NCI-H446 treated with DMSO at 0.1 percent for 48 hours (cell line): ENCODE measurements around the gene EXD2.
"Not testable (repeated sequence)": the region's sequence is repeated elsewhere in the genome, so short reads cannot be mapped to it uniquely, and the experiment has no call there.

ENCODE experiments used
- DNase-seq: peaks from one replicate; lab custom pipeline; 2025; lab: John Stamatoyannopoulos, UW

EXD2 gene

DNA sequence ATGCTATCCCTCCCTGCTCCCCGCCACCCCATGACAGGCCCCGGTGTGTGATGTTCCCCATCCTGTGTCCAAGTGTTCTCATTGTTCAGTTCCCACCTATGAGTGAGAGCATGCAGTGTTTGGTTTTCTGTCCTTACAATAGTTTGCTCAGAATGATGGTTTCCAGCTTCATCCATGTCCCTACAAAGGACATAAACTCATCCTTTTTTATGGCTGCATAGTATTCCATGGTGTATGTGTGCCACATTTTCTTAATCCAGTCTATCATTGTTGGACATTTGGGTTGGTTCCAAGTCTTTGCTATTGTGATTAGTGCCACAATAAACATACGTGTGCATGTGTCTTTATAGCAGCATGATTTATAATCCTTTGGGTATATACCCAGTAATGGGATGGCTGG, 86.1 kb downstream of the EXD2 start:
- DNase-seq = not testable (repeated sequence)

DNA sequence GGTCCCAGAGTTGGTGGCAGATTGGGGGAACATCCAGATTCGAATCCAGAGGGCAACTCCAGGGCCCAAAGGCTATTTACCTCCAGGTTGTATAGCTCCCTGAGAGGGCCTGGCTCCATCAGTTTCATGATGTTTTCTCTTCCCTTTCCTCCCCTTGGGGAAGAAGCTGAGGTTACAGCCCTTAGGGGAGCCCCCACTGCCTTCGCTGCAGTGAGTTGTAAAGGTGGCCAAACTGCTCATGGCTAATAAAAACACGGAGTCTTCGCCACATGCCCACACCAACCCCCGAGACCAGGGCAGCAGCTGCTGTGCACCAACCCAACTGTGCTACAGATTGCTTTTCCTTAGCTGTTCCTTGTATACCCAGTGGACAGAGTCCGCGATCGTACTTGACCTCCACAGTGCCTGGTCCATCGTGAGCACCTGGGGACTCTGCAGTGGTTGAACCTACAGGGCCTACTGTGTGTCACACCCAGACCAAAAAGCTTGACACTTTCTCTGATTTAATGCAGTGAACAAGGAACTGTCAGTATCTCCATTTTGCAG, 89.5 kb downstream of the EXD2 start:
- no peak for DNase-seq

DNA sequence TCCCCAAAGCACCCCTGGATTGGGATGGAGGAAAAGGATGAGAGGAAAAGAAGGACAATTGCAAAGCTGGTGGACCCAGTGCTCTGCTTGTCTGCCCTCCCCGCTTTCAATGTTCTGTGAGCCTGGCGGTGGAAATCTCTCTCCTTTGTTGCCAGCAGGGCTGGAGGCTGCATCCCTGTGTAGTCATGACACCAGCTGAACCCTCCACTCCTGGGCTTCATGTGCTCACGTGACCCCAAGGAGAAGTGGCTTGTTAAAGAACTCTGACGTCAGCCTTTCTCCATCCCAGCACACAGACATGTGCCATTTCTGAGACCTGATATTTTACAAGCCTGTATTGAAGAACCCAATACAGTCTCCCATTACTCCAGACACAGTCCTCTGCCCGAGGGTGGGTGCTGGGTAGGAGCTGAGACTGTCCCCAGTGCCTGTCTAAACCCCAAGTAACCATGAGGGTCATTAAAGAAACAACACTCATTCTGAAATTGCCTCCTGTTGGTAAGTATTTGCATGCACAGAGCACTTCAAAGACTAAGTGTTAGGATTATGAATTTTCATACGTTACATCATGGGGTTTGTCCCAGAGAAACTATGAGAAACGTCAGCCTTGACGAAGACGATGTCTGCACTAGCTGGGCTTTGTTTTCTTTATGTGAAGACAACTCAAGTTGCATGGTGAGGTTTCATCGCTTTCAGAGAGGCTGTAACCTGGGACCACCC, 90.3 kb downstream of the EXD2 start:
- no peak for DNase-seq

DNA sequence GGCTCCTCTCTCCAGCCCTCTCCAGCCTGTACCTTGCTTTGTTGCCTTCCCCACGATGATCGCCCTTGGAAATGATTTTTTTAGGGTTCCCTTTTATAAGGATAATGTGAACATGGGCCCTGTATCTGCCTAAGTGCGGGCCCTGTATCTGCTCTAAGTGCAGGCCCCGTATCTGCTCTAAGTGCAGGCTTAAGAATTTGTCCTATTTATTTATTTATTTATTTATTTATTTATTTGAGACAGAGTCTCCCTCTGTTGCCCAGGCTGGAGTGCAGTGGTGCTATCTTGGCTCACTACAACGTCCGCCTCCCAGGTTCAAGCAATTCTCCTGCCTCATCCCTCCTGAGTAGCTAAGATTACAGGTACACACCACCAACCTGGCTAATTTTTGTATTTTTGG, 91.2 kb downstream of the EXD2 start:
- no peak for DNase-seq

DNA sequence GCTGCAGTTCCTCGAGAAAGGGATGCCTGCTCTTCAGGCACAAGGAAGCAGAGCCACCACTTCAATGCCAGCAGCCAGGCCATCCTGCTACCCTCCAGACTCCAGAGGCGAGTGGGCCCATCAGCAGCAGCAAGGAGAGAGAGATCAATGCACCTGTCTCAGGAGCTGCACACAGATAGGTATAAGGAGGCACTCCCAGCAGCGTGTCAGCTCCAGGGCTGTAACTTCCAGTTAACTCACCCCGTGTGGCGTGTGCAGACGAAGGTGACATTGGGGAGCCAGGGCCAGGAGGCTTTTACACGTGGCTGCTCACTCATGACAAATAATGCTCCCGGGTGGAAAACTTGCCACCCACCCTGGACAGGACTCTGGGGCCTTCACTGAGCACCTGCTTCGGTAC, 92.9 kb downstream of the EXD2 start:
- DNase-seq = no peak

DNA sequence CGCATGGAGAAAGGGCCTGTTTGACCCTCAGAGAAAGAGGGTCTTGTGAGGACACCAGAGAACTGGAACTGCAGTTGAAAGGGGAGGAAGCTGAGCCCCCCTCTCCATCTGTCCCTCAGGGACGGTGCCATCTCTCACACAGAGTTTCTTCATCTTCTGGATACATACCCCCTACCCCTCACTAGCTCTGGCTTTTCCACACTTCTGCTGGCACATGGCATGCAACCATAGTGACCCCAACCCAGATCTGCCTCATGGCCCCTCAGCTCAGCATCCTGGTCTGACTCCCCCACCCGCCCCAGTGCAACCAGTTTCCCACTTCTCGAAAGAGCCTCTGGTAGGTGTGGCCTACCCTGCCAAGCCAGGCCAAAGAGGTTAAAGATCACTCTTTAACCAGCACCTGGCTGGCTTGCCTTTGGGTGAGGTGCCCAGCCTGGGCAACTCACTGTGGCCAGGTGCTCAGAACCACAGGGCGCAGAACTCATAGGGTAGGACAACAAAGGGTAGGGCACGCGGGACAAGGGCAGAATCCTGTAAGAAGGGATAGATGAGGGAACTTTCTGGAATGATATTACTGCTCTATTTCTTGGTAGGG, 94.5 kb downstream of the EXD2 start:
- DNase-seq = no peak

DNA sequence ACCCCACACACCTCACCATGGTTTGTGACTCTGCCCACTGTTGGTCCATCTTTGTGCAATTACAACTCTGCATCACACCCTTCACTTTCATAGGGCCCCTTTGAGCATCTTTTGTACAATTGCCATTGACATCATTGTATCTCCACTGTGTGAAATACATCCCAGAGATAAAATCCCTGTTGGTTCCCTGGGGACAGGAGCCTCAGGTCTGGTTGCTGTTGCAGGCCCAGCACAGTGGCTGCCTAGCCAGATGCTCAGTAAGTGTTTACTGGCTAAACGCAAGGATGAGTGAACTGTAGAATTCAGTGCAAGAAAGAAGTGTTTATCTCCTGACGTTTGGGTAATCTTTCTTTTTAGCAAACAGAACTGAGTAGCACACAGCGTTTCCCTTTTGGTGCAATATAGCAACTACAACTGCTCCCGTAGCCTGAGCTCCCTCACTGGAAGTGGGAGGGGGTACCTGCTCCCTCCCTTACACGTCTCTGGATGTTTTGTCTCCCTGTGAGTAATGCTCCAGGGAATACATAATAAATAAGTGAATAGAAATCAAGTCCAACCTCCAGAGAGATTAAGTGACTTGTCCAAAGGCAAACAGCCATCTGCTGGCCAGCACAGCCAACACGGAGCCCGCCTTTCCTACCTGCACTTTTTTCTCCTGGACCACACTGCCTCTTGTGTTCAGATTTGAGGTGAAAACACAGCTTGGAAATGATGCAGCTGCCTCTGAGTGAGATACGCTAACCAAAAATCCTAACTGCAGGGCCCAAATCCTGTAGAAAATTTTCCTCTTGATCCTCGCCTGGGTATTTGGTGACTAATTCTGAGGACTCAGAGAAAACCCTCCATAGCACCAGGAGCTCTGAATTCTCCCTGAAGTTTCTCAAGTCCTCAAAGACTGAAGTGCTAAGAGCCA, 96.1 kb downstream of the EXD2 start:
- DNase-seq = peak; percentile 30

DNA sequence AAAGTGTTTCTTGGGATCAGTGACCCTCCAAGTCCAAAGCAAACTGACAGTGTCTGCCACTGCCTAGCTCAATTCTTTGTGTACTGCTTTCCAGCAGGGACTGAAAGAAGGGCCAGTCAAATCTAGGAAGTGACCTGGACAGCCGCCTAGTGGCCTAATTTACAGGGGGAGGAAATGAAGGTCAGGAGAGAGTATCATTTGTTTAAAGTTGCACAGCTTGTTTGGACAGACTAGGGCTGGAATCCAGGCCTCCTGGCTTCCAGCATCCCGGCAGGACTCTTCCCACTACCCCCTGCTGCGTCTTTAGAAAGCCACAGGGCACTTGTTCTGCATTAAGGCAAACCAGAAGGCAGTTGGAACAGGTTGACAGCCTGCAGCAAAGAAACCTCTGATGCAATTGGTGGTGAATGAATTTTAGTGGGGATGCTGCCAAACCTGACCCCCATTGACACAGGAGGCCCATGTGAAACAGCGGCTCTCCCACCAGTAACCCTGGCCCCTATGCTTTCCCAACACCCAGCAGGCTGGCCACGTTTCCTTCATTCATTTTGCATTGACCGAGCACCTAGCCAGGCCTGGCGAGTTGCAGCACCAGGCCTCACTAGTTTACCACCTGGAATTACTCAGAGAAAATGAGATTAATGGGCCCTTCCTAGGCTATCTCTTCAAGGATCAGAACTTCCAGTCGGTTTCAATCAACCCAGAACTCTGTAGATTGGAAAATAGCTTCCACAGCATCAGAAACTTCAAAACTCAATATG, 96.9 kb downstream of the EXD2 start:
- DNase-seq = peak; percentile 54

DNA sequence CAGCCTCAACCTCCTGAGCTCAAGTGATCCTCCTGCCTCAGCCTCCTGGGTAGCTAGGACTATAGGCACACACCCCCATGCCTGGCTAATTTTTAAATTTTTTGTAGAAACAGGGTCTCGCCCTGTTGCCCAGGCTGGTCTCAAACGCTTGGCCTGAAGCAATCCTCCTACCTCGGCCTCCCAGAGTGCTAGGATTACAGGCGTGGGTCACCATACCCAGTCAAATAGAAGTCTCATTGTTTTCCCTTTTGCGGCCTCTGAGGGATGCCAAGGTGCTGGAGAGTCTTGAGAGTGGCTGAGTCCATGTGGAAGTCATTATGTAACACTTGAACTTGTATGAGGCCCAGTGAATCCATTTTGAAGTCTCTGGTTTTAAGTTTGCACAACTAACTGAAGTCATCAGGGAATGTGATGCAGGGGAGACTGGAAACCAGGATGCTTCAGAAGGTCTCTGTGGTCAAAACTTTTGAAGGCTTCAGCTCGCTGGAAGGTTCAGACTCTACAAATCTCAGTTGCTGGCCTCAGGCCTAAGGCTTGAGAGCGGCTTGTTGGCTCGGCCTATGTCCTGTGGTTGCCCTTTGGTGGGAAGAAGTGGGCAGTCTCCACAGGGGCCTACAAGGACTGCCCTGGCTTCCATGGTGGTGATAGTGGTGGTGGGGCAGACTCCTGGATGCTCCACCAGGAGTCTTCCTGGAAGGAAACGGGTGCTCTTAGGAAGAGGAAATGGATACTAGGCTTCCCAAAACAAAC, 97.8 kb downstream of the EXD2 start:
- DNase-seq = no peak

DNA sequence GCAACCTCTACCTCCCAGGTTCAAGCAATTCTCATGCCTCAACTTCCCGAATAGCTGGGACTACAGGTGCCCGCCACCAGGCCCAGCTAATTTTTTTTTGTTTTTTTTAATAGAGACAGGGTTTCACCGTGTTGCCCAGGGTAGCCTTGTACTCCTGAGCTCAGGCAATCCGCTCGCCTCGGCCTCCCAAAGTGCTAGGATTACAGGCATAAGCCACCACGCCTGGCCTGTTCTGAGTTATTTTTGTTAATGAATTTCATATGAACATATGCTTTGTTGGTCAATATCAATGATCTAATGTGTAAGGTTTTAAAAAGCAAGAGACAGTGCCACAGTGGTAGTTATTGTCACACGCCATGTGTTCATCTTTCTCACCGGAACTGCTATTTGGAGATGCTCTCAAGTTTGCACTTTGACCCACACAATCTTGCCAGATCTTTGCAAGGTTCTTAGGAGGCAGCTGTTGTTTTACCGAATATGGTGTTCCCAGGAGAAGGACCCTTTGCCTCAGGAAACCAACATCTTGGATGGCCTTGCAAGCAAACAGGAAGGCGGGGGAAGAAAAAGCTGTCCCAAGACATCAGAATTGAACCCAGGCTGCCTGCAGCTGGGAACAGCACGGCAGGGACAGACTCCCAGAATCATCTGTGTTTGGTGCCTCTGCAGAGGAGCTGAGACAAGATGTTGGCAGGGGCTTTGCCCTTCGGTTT, 98.7 kb downstream of the EXD2 start:
- DNase-seq = no peak

DNA sequence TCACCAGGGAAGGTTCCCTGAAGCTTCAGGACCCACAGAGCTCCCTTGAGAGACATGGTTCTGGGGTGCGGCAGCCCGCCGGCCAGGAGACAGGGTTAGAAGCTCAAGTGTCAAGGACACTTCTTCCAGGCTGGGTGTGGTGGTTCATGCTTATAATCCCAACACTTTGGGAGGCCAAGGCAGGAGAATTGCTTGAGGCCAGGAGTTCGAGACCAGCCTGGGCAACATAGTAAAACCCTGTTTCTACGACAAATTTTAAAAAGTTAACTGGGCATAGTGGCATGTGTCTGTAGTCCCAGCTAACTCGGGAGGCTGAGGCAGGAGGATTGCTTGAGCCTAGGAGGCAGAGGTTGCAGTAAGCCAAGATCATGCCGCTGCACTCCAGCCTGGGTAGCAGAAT, 99.6 kb downstream of the EXD2 start:
- DNase-seq = not testable (repeated sequence)

DNA sequence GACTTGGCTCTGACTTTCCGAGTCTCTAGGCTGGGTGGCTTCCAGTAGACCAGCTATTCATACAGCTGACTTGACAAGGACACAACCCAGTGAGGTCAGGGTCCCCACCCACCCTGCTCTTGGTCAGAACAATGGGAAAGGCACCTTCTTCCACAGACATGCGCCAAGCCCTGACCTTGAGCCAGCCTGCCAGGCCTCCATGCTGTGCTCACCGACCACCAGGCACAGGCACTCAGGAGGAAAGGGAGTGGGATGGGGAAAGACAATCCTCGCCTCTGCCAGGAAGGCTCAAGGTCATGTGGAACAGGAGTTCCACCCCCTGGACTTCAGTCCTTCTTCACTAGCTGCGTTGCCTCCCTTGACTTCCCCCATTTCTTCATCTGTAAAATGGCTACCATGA, 100.1 kb downstream of the EXD2 start:
- no peak for DNase-seq

DNA sequence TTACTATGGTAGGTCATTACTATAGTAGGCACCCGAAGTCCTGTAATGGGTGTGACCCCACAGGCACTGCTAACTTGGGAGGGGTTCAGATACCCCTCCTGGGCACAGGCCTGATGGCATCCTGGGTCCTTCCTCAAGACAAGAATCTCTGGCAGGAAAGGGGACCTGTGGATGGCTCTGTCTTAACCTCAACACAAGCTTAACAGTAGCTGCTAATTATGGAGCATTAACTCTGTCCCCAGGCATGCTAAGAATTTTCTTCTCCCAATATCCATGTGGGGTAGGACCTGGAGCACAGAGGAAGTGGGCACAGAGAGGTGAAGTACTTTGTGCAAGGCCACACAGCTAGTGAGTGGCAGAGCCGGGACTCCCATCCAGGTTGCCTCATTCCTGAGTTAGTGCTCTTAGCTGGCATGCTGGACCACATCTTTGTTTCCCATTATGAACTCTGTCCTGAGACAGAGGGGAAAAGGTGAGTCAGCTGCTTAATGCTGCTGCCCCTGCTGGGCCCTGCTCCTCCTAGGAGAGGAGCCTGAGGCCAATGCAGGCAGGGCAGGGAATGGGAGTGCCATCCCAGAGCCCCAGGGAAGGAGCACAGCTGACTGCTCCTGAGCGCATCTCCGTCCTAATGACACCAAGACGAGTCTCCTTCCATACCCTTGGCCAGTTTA, 100.7 kb downstream of the EXD2 start:
- no peak for DNase-seq
